ENCODE measurements around the gene GAL.

GAL gene

GRCh38 chr11:68680541-68681231 lies 3.7 kb upstream of the GAL start:
- no peak for DNase-seq (ENCODE audit: extremely low read depth in 1 of 2, low read depth in 1 of 2)

- peak in 1 of 2 donors; percentile 7 for DNase-seq (ENCODE audit: extremely low read depth in 1 of 2, low read depth in 1 of 2)
Observed at GRCh38 chr11:68682531-68682961, 1.8 kb upstream of the GAL start.

GRCh38 chr11:68683121-68683520 lies 1.2 kb upstream of the GAL start:
- DNase-seq (ENCODE audit: extremely low read depth in 1 of 2, low read depth in 1 of 2): no peak

GRCh38 chr11:68683536-68684384 lies 584 bp upstream of the GAL start:
- DNase-seq (ENCODE audit: extremely low read depth in 1 of 2, low read depth in 1 of 2): no peak

GRCh38 chr11:68685656-68686380 lies 1.5 kb downstream of the GAL start:
- DNase-seq (ENCODE audit: extremely low read depth in 1 of 2, low read depth in 1 of 2): no peak

- DNase-seq (ENCODE audit: extremely low read depth in 1 of 2, low read depth in 1 of 2): no peak
Observed at GRCh38 chr11:68686486-68686885, 2.1 kb downstream of the GAL start.

- DNase-seq (ENCODE audit: extremely low read depth in 1 of 2, low read depth in 1 of 2): no peak
Observed at GRCh38 chr11:68687311-68687710, 3.0 kb downstream of the GAL start.

- no peak for DNase-seq (ENCODE audit: extremely low read depth in 1 of 2, low read depth in 1 of 2)
Observed at GRCh38 chr11:68687986-68688385, 3.6 kb downstream of the GAL start.

- DNase-seq (ENCODE audit: extremely low read depth in 1 of 2, low read depth in 1 of 2): no peak
Observed at GRCh38 chr11:68688881-68689280, 4.5 kb downstream of the GAL start.

- no peak for DNase-seq (ENCODE audit: extremely low read depth in 1 of 2, low read depth in 1 of 2)
Observed at GRCh38 chr11:68689737-68690625, 5.6 kb downstream of the GAL start.

- DNase-seq (ENCODE audit: extremely low read depth in 1 of 2, low read depth in 1 of 2): no peak
Observed at GRCh38 chr11:68690671-68691401, 6.5 kb downstream of the GAL start.

- DNase-seq (ENCODE audit: extremely low read depth in 1 of 2, low read depth in 1 of 2): no peak
Observed at GRCh38 chr11:68691402-68691784, 7.0 kb downstream of the GAL start.

- no peak for DNase-seq (ENCODE audit: extremely low read depth in 1 of 2, low read depth in 1 of 2)
Observed at GRCh38 chr11:68692115-68692514, 7.8 kb downstream of the GAL start.

GRCh38 chr11:68692871-68693483 lies 8.6 kb downstream of the GAL start:
- no peak for DNase-seq (ENCODE audit: extremely low read depth in 1 of 2, low read depth in 1 of 2)

- DNase-seq (ENCODE audit: extremely low read depth in 1 of 2, low read depth in 1 of 2): no peak
Observed at GRCh38 chr11:68693484-68693882, 9.1 kb downstream of the GAL start.

- DNase-seq (ENCODE audit: extremely low read depth in 1 of 2, low read depth in 1 of 2): no peak
Observed at GRCh38 chr11:68694431-68695297, 10.3 kb downstream of the GAL start.

GRCh38 chr11:68695531-68695930 lies 11.2 kb downstream of the GAL start:
- DNase-seq (ENCODE audit: extremely low read depth in 1 of 2, low read depth in 1 of 2): no peak

- DNase-seq (ENCODE audit: extremely low read depth in 1 of 2, low read depth in 1 of 2): no peak
Observed at GRCh38 chr11:68698993-68699392, 14.6 kb downstream of the GAL start.

GRCh38 chr11:68704887-68705286 lies 20.5 kb downstream of the GAL start:
- DNase-seq (ENCODE audit: extremely low read depth in 1 of 2, low read depth in 1 of 2): no peak

Measured in stimulated activated CD8-positive, alpha-beta memory T cell treated with anti-CD3 and anti-CD28 coated beads, Interleukin-7, amount 100 ng/mL, for 48 hours (primary cell).